Neural progenitor cell (in vitro differentiated cells): ENCODE measurements around the gene HES6. TPM values are rescaled to one million over a fixed set of nuclear protein-coding genes. Genes with fewer than 3 reads are reported as not detected.

Experiments used
- DNase-seq: peaks from one replicate; pipeline ENCODE4 v3.0.0-alpha.2; 2016; ENCODE audit warnings: low spot score
- H2AFZ ChIP-seq: fragments of 200-600 bp; sonication (generic); replicated peaks from 2 replicates; pipeline ENCODE4 v1.6.1; 2016; ENCODE audit warnings: antibody characterized with exemption
- H3F3A ChIP-seq: fragments of 200-600 bp; sonication (generic); 2 replicates; pipeline ENCODE4 v1.6.1; 2016; ENCODE audit warnings: antibody characterized with exemption, low read depth
- H3K27ac ChIP-seq: fragments of 200-600 bp; sonication (generic); 2 replicates; pipeline ENCODE4 v1.5.1; 2016; ENCODE audit warnings: mild to moderate bottlenecking
- H3K27me3 ChIP-seq: fragments of 200-600 bp; sonication (generic); 2 replicates; pipeline ENCODE4 v1.6.1; 2016; ENCODE audit warnings: mild to moderate bottlenecking, moderate library complexity
- H3K36me3 ChIP-seq: fragments of 200-600 bp; sonication (generic); 2 replicates; pipeline ENCODE4 v1.5.1; 2016
- H3K4me1 ChIP-seq: fragments of 200-600 bp; sonication (generic); 2 replicates; pipeline ENCODE4 v1.6.1; 2016; ENCODE audit warnings: mixed run types
- H3K4me2 ChIP-seq: fragments of 200-600 bp; sonication (generic); 2 replicates; pipeline ENCODE4 v1.6.1; 2016
- H3K4me3 ChIP-seq: fragments of 200-600 bp; sonication (generic); 2 replicates; pipeline ENCODE4 v1.5.1; 2016
- H3K79me2 ChIP-seq: fragments of 200-600 bp; sonication (generic); 2 replicates; pipeline ENCODE4 v1.6.1; 2016; ENCODE audit warnings: low read depth
- H3K9ac ChIP-seq: fragments of 200-600 bp; sonication (generic); 2 replicates; pipeline ENCODE4 v1.6.1; 2016
- H3K9me3 ChIP-seq: fragments of 200-600 bp; sonication (generic); 2 replicates; pipeline ENCODE4 v1.5.1; 2016; ENCODE audit warnings: low read depth
- H4K20me1 ChIP-seq: fragments of 200-600 bp; sonication (generic); 2 replicates; pipeline ENCODE4 v1.6.1; 2016; ENCODE audit warnings: low read depth
- H3K27ac Mint-ChIP-seq: 3 replicates; pipeline ENCODE4 v1.8.0; 2021; ENCODE audit warnings: mixed read lengths
- H3K27me3 Mint-ChIP-seq: 2 replicates; pipeline ENCODE4 v1.8.0; 2022; ENCODE audit warnings: low read depth, mild to moderate bottlenecking, inconsistent platforms, moderate library complexity, mixed read lengths; ENCODE audit not compliant: insufficient read depth
- H3K36me3 Mint-ChIP-seq: 3 replicates; pipeline ENCODE4 v1.8.0; 2021; ENCODE audit warnings: mixed read lengths
- H3K4me1 Mint-ChIP-seq: 3 replicates; pipeline ENCODE4 v1.8.0; 2021; ENCODE audit warnings: mixed read lengths
- H3K4me3 Mint-ChIP-seq: 3 replicates; pipeline ENCODE4 v1.8.0; 2021; ENCODE audit warnings: mild to moderate bottlenecking, moderate library complexity, mixed read lengths
- H3K9me3 Mint-ChIP-seq: 3 replicates; pipeline ENCODE4 v1.8.0; 2020; ENCODE audit warnings: mixed read lengths
- EZH2 ChIP-seq: fragments of 200-600 bp; sonication (generic); IDR thresholded peaks from 2 replicates; pipeline ENCODE4 v1.6.1; 2017; ENCODE audit warnings: antibody characterized with exemption, mild to moderate bottlenecking, moderate library complexity
- EZH2phosphoT487 ChIP-seq: fragments of 200-600 bp; sonication (generic); IDR thresholded peaks from 2 replicates; pipeline ENCODE4 v1.6.1; 2017; ENCODE audit warnings: antibody characterized with exemption
- total RNA-seq: library from RNA; depleted of rRNA; stranded (reverse); fragments of >200 nt; gene quantifications from 2 replicates; pipeline ENCODE4 v1.2.3, GENCODE V29; 2015; ENCODE audit warnings: low replicate concordance
- TF ChIP-seq, protein P1 (sequence below): fragments of 200-600 bp; sonication (generic); IDR thresholded peaks from 2 replicates; pipeline ENCODE4 v1.5.1; 2017; ENCODE audit warnings: antibody characterized with exemption, mild to moderate bottlenecking

The HES6 gene
- total RNA-seq, 1 donor from 2014 or later = 5.3 TPM

GRCh38 chr2:238228700-238229099, 11.1 kb downstream of the HES6 start:
- DNase-seq = no peak
- H3K9ac ChIP-seq = no peak overlapping the region
- H3K27ac ChIP-seq = no peak overlapping the region
- peaks cover 6% of the 10 kb centered on the region for H3K9me3 Mint-ChIP-seq
- H3K27me3 ChIP-seq = peaks cover 34% of the 10 kb centered on the region
- no peaks in the 10 kb centered on the region for H3K4me1 ChIP-seq
- no peaks in the 10 kb centered on the region for H3K79me2 ChIP-seq
- peaks cover 7% of the 10 kb centered on the region for H3K27me3 Mint-ChIP-seq
- H3K4me3 Mint-ChIP-seq = no peak overlapping the region
- H3K4me2 ChIP-seq = no peak overlapping the region
- no peaks in the 10 kb centered on the region for H4K20me1 ChIP-seq
- H3K9me3 ChIP-seq = no peaks in the 10 kb centered on the region
- no peak overlapping the region for H2AFZ ChIP-seq
- no peaks in the 10 kb centered on the region for H3K36me3 ChIP-seq
- no peak overlapping the region for H3K27ac Mint-ChIP-seq
- no peak overlapping the region for H3K4me3 ChIP-seq
- H3K36me3 Mint-ChIP-seq = peaks cover 1% of the 10 kb centered on the region
- H3F3A ChIP-seq = peaks cover 11% of the 10 kb centered on the region
- TF ChIP-seq EZH2phosphoT487 = no peak
- no peak for TF ChIP-seq EZH2
- TF ChIP-seq, protein P1, sequence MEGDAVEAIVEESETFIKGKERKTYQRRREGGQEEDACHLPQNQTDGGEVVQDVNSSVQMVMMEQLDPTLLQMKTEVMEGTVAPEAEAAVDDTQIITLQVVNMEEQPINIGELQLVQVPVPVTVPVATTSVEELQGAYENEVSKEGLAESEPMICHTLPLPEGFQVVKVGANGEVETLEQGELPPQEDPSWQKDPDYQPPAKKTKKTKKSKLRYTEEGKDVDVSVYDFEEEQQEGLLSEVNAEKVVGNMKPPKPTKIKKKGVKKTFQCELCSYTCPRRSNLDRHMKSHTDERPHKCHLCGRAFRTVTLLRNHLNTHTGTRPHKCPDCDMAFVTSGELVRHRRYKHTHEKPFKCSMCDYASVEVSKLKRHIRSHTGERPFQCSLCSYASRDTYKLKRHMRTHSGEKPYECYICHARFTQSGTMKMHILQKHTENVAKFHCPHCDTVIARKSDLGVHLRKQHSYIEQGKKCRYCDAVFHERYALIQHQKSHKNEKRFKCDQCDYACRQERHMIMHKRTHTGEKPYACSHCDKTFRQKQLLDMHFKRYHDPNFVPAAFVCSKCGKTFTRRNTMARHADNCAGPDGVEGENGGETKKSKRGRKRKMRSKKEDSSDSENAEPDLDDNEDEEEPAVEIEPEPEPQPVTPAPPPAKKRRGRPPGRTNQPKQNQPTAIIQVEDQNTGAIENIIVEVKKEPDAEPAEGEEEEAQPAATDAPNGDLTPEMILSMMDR = no peak
- H3K4me1 Mint-ChIP-seq = peaks cover 2% of the 10 kb centered on the region

- Histone ChIP-seq H2AFZ (no peak overlapping the region), H3K9ac (no peak overlapping the region), H3K4me3 (no peak overlapping the region), H3K4me2 (no peak overlapping the region), H3K36me3 (no peaks in the 10 kb centered on the region), H3F3A (peaks cover 11% of the 10 kb centered on the region), H3K79me2 (no peaks in the 10 kb centered on the region), H3K27me3 (peaks cover 34% of the 10 kb centered on the region), H4K20me1 (no peaks in the 10 kb centered on the region), H3K4me1 (no peaks in the 10 kb centered on the region), H3K9me3 (no peaks in the 10 kb centered on the region), H3K27ac (no peak overlapping the region)
- TF ChIP-seq, protein P1 = no peak
- TF ChIP-seq EZH2 = no peak
- TF ChIP-seq EZH2phosphoT487 = no peak
- DNase-seq = no peak
- Mint-ChIP-seq H3K4me3 (no peak overlapping the region), H3K4me1 (peaks cover 4% of the 10 kb centered on the region), H3K27me3 (peaks cover 4% of the 10 kb centered on the region), H3K36me3 (peaks cover 1% of the 10 kb centered on the region), H3K27ac (no peak overlapping the region), H3K9me3 (peaks cover 6% of the 10 kb centered on the region)
These were observed 12.2 kb downstream of the HES6 start for GRCh38 chr2:238227587-238228032.

- Mint-ChIP-seq H3K27ac (no peak overlapping the region), H3K4me1 (peaks cover 4% of the 10 kb centered on the region), H3K9me3 (peaks cover 1% of the 10 kb centered on the region), H3K27me3 (peaks cover 2% of the 10 kb centered on the region), H3K4me3 (no peak overlapping the region), H3K36me3 (peaks cover 1% of the 10 kb centered on the region)
- Histone ChIP-seq H3K9me3 (no peaks in the 10 kb centered on the region), H3K9ac (no peak overlapping the region), H3K36me3 (no peaks in the 10 kb centered on the region), H3K4me3 (no peak overlapping the region), H3K27me3 (peaks cover 30% of the 10 kb centered on the region), H3K4me2 (no peak overlapping the region), H3F3A (peaks cover 11% of the 10 kb centered on the region), H3K27ac (no peak overlapping the region), H2AFZ (no peak overlapping the region), H3K79me2 (no peaks in the 10 kb centered on the region), H4K20me1 (no peaks in the 10 kb centered on the region), H3K4me1 (no peaks in the 10 kb centered on the region)
- TF ChIP-seq EZH2 = no peak
- TF ChIP-seq, protein P1 = no peak
- TF ChIP-seq EZH2phosphoT487 = no peak
- DNase-seq = no peak
These were observed 12.9 kb downstream of the HES6 start for GRCh38 chr2:238226698-238227586.
